Hindlimb muscle (tissue), 1 donor: Measurements from ENCODE around the gene KCNB1. TPM values are rescaled to one million over a fixed set of nuclear protein-coding genes. Genes with fewer than 3 reads are reported as not detected.

Experiments used
- DNase-seq: peaks from one replicate; pipeline ENCODE4 v3.0.0-alpha.2; 2013
- polyA plus RNA-seq: library from polyadenylated mRNA; unstranded; fragments of 120-200 nt; gene quantifications from one replicate; pipeline ENCODE4 v1.2.1, GENCODE V29; 2013; ENCODE audit not compliant: insufficient read length

The KCNB1 gene
- polyA plus RNA-seq, 1 donor = 9.0 TPM

- no peak for DNase-seq
Measured at GRCh38 chr20:49497398-49497669, 14.9 kb upstream of the KCNB1 start.

- DNase-seq = no peak
Measured at GRCh38 chr20:49496553-49497397, 14.3 kb upstream of the KCNB1 start.

- no peak for DNase-seq
Measured at GRCh38 chr20:49496043-49496442, 13.6 kb upstream of the KCNB1 start.

GRCh38 chr20:49490689-49491088 is 8.2 kb upstream of the KCNB1 start:
- DNase-seq = no peak

DNA sequence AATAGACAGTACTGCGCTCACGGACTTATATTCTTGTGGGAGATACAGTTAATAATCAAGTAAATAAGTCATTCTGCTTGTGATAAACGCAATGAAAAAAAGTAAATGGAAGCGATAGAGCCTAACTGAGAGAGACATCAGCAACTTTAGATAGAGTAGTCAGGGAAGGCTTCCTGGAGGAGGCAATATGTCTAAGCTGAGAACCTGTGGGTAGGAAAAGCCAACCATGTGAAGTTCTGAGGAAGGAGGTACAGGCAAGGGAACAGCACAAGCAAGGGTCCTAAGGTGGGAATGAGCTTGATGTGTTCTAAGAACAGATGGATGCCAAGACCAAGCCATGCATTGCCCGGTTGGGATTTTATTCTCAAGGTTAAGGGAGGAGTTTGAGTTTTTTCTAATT is 7.2 kb upstream of the KCNB1 start:
- no peak for DNase-seq

DNA sequence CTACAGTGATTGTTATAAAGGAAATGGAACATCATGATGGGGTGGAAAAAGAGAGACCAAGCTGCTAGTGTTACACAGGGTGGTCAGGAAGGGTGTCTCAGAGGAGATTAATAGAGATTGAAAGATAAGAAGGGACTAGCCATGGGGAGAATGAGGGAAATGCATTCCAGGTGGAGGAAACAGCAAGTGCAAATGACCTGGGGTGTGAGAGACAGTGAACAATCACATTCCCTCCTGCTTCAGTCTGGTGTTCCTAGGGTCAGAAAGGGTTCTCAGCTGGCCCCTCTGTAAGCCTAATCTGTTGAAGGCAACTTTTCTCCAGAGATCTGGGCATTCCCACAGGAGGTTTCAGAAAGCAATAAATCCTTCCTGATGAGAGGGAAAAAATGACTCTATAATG is 3.6 kb upstream of the KCNB1 start:
- DNase-seq = no peak

DNA sequence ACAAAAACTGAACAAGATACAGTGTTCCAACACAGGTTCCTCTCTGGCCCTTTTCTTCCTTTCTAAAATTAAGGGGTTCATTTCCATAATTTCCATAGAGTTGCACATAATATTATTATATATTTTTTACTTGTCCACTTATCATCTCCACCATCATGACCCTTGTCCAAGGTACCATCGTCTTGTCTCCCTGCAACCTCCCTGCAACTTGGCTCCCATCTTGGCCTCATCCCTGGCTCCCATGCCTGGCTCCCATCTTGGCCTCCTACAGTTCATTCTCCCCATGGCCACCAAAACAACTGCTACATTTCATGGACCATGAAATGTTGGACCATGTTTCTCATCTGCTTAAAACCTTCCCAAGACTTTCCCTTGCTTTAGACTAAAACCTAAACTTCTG is 3.1 kb upstream of the KCNB1 start:
- no peak for DNase-seq

DNA sequence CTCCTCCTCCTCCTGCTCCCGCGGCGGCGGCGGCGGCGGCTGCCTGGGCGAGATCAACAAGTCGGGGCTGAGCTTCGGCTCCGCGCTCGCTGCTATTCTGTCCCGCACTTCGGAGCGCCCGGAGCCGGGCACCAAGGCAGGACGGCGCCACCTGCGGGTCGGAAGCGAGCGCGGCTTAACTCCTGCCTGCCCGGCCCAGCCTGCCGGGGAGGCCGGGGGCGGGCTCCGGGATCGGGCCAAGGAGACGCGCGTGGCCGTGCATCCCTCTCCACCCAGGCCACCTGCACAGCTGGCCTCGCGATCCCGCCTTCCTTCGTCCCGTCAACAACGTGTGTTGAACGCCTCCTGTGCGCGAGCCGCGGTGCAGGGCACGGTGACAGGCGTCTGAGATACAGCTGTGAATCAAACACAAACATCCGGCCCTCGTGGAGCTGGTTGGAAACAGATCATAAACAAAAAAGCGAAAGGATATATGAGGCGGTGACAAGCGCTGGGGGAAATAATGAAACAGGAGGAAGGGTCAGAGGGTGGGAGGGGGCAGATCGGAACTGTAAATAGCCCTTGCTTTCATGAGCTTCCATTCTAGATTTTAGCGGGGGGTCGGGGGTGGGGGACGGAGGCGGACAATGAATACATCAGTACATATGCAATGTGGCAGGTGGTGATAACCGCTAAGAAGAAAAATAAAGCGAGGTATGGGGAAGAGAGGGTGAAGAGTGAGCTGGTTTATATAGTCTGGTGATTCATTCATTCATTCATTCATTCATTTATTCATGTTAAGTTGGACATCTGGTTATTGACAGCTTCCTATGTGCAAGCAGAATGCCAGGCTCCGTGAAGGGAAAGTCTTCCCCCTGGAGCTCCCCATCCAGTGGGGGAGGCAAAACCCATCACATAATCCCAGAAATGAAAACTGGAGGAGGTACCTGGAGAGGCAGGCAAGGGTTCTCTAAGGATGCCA is 2.0 kb upstream of the KCNB1 start:
- peak; percentile 75 for DNase-seq

GRCh38 chr20:49483696-49484123 is 1.2 kb upstream of the KCNB1 start:
- DNase-seq = no peak

- no peak for DNase-seq
Measured at GRCh38 chr20:49483018-49483695, 689 bp upstream of the KCNB1 start.

GRCh38 chr20:49482173-49482572 is 295 bp downstream of the KCNB1 start:
- no peak for DNase-seq

DNA sequence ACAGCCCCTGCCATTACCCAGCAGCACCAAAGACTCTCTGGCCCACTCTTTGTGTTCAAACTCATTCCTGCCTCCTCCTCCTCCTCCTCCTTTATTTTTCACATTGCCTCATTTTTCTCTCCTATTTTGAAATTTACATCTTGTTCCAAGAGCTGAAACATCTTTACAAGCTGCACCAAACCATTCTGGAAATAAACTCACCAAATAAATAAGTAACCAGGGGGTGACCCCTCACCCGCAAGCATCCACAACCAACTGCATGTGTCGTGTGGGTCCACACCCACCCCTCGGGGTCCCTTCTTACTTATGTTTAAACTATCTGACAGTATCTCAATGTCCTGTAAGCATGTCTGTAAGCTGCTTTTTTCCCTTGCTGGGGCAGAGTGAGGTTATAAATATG is 1.4 kb downstream of the KCNB1 start:
- DNase-seq = no peak

DNA sequence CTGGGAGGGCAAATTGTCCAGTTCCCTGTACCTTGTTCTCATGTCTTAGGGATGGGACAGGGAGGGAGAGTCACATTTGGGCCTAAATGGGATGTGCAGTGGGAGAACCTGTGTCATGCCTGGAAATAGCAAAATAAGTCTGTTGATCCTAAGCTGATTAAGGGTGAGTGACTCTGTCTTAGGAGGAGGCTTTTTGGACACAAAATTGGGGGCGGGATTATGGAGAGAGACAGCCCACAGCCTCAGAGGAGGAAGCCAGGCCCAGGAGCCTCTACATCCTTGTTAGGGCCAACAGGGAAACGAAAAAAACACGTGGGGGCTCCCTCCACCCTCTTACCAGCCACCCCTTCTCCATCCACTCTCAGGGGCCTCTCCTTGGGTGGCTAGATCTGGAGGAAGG is 2.2 kb downstream of the KCNB1 start:
- DNase-seq = no peak

- no peak for DNase-seq
Measured at GRCh38 chr20:49479785-49480184, 2.7 kb downstream of the KCNB1 start.

DNA sequence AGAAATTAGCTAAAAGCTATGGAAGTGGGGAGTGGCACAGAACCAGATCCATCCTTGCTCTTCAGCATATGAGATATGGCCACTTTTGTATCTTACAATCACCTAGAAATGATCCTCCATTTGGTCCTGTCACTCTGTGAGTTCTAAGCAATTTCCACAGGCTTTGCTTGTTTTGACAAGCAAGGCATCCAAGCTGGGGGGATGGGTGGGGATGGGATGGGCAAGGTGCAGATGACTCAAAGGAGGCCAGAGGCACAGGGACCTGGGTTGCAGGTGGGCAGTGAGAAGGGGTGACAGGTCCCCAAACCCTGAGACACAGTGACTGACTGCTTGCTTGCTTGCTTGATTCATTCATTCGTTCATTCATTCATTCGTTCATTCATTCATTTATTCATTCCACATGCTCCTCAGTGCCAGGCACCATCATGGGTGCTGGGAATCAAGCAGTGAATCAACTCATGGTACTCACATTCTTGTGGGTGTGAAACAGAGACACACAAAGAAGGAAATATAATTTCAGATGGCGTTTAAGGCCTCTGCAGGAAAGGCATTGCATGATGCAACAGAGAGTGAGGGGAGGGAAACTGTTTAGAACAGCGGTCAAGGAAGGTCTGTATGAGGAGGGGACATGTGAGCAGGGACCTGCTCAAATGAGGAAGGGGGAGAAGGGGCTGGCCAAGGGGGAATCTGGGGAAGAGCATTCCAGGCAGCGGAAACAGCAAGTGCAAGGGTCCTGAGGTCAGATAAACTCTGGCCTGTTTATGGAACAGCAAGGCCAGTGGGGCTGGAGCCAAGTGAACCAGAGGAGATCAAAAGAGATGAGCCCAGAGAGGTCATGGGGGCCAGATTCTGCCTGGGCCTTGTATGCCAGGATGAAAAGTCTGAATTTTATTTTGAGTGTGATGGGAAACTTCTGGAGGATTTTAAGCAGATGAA is 3.4 kb downstream of the KCNB1 start:
- no peak for DNase-seq

- no peak for DNase-seq
Measured at GRCh38 chr20:49478266-49478665, 4.2 kb downstream of the KCNB1 start.

DNA sequence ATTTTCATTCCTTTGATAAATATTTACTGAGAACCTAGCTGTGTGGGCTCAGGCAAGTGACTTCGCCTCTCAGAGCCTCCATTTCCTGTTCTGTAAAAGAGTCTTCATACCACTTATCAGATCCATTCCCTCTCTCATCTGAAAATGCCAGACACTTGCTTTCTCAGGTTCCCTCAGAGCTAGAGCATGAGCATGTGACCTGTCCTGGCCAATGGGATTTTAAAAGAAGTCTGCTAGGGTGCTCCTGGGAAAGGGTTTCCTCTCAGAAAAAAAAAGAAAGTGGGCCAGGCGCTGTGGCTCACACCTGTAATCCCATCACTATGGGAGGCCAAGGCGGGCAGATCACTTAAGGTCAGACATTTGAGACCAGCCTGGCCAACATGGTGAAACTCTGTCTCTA is 5.3 kb downstream of the KCNB1 start:
- DNase-seq = no peak

DNA sequence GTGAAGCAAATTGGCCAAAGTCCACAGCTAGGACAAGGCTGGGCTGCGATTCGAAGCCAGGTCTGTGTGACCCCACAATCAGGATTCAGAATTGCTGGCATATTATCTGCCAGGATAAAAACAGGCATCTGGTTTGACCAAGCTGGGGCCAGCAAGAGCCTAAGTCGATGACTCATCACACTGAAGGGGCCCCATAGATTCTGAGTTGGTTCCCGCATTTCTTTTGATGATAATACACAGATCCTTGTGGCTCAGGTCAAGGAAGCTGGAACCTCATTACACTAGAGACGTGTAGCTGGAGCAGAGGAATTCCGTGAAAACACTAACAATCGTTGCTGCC is 6.5 kb downstream of the KCNB1 start:
- no peak for DNase-seq

GRCh38 chr20:49475292-49476015 is 7.0 kb downstream of the KCNB1 start:
- DNase-seq = no peak

DNA sequence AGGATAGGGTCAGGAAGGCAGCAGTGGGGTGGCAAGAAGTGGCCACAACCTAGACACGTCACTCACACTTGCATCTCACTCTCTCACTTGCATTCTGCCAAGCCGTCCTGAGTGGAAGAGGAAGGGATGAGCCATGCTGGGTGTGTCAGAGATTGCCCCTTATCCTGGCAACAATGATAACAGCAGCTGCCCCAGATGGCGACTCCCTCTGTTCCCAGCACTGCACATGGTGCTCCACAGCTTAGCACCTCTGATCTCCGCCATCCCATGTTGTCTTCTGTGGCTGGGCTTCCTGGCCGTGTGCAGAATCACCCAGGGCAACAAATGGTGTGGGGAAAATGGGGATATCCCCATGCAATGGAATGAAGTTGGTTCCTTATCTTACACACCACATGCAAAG is 11.1 kb downstream of the KCNB1 start:
- no peak for DNase-seq

DNA sequence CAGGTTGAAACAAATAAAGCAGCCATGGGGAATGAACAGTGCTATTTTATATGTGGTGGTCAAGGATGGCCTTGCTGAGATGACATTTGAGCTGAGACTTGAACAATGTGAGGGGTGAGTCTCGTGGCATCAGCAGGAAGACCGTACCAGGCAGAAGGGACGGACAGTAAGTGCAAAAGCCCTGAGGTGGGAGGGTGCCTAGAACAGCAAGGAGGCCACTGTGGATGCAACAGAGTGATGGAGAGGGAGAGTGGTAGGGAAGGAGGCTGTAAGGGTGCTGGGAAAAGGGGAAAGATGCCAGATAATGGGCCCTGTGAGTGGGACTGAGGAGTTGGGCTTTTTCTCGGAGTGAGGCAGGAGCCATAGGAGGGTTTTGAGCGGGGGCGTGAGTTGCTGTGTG is 11.5 kb downstream of the KCNB1 start:
- no peak for DNase-seq

- no peak for DNase-seq
Measured at GRCh38 chr20:49469060-49469459, 13.4 kb downstream of the KCNB1 start.
